Measurements from ENCODE around the gene AGAP2.

GRCh38 chr12:57732270-57732669, 6.3 kb downstream of the AGAP2 start:
- TF ChIP-seq CTCF (conservative IDR thresholded peaks at IDR 0.05 in 1 of 2, IDR thresholded peaks at IDR 0.05 in 1 of 2; ENCODE audit: extremely low read depth in 1 of 2, insufficient read depth in 1 of 2, low read depth in 1 of 2, low read length in 2 of 2) (no peak), EZH2 (IDR thresholded peaks at IDR 0.05; ENCODE audit: borderline replicate concordance, low read length) (no peak)
